Right lobe of liver (tissue), 6 donors: ENCODE results near the gene TMEM18. TPM values are rescaled to one million over a fixed set of nuclear protein-coding genes. Genes with fewer than 3 reads are reported as not detected.

Source experiments
- ATAC-seq, 4 donors: fragments of 200-7000 bp; cut with Tn5 transposase; one replicate each; pipeline ENCODE4 v1.9.1; 2020; ENCODE audit warnings: mild to moderate bottlenecking in 4 of 4, moderate library complexity in 4 of 4
- DNase-seq, 3 donors: peaks; one replicate each; pipeline ENCODE4 v3.0.0-alpha.2; 2020
- H3K27ac ChIP-seq, 3 donors: fragments of 200-600 bp; one replicate each; pipeline ENCODE4 v1.8.0; 2022
- H3K27me3 ChIP-seq, 2 donors: fragments of 200-600 bp; one replicate each; pipeline ENCODE4 v1.8.0; 2022
- H3K36me3 ChIP-seq, 4 donors: fragments of 200-600 bp; sonication (generic) in 1 of 4; one replicate each; pipeline versions ENCODE4 v1.5.1 to v1.8.0; 2017 to 2022; ENCODE audit warnings: control low read depth in 1 of 4
- H3K4me1 ChIP-seq, 4 donors: fragments of 200-600 bp; sonication (generic) in 1 of 4; one replicate each; pipeline versions ENCODE4 v1.5.1 to v1.8.0; 2017 to 2022; ENCODE audit warnings: control low read depth in 1 of 4
- H3K4me3 ChIP-seq, 3 donors: fragments of 200-600 bp; one replicate each; pipeline ENCODE4 v1.8.0; 2022
- H3K9me3 ChIP-seq, 4 donors: fragments of 200-600 bp; sonication (generic) in 1 of 4; one replicate each; pipeline versions ENCODE4 v1.5.1 to v1.8.0; 2017 to 2022; ENCODE audit warnings: control low read depth in 1 of 4
- POLR2A ChIP-seq: fragments of 450-650 bp; IDR thresholded peaks from one replicate; pipeline ENCODE4 v1.6.1; 2017; ENCODE audit warnings: antibody characterized with exemption, mild to moderate bottlenecking
- WGBS: methylation state at CpG from one replicate; pipeline ENCODE4 v1.1.6; 2018; ENCODE audit warnings: low coverage, low lambda C conversion rate; ENCODE audit not compliant: insufficient coverage; ENCODE audit errors: missing lambda C conversion rate; 5-methylcytosine and 5-hydroxymethylcytosine counted together
- intact Hi-C, 2 donors: fragments of 100-400 bp; cut with DNase I; formaldehyde crosslinking; loops; one replicate each; pipeline versions ENCODE4 v1.11.2 to v1.14.1; 2022
- total RNA-seq, 6 experiments: library from RNA; depleted of rRNA in 2 of 6; stranded (reverse); fragments of >200 nt in 2 of 6; fragmentation: NEBNext Ultra II Directional in 3 of 6; extraction: Animal tissue kit (Norgen Biotek cat#: 25700) in 3 of 6; gene quantifications; one replicate each; pipeline versions ENCODE4 v1.1.0 to v1.2.4, GENCODE V29; 2016 to 2023
- TF ChIP-seq, protein P1 (sequence below), 4 donors: fragments of 200-600 bp in 3 of 4; fragments of 450-650 bp in 1 of 4; IDR thresholded peaks; one replicate each; pipeline versions ENCODE4 v1.5.1 to v1.8.0; 2016 to 2022; ENCODE audit warnings: antibody characterized with exemption in 4 of 4, mild to moderate bottlenecking in 2 of 4
- donor health status: DM: no; HTN: yes; CAD: no.
- donor health status: DM: no; HTN: no; CAD: no.
- donor health status: DM: no; HTN: no; CAD: no.
- donor health status: DM: no; HTN: yes; CAD: no.
- donor health status: DM: no; HTN: yes; CAD: no.

Gene TMEM18
- total RNA-seq, 6 experiments from 2014 or later = 4.2 to 11.4 (median 7.0) TPM

DNA sequence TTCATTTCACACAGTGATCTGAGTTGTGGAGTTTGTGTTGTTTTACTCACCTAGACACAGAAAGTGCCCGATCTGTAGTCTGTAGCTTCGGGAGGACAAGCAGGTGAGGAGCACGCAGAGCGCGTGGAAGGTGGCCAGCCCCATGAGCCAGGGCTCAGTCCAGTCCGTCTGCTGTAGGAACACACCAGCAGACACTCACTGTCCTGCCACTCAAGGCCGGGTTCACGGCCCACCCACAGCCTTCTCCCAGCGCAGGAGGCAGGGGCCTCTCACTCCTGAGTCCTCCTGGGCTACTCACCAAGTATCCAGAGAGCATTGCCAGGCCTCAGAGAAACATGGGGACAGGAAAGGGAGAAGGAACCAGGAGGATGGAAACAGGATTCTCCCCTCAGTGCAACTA is 1.7 kb downstream of the TMEM18 start:
- no peaks in the 10 kb centered on the region for H3K27me3 ChIP-seq
- H3K9me3 ChIP-seq = no peaks in the 10 kb centered on the region
- no peak overlapping the region for H3K4me3 ChIP-seq
- ATAC-seq = no peak
- H3K4me1 ChIP-seq = peaks cover 0 to 13% (median 0%) of the 10 kb centered on the region in 4 donors
- no peak for DNase-seq
- intact Hi-C loops = no loop called here
- TF ChIP-seq, protein P1, sequence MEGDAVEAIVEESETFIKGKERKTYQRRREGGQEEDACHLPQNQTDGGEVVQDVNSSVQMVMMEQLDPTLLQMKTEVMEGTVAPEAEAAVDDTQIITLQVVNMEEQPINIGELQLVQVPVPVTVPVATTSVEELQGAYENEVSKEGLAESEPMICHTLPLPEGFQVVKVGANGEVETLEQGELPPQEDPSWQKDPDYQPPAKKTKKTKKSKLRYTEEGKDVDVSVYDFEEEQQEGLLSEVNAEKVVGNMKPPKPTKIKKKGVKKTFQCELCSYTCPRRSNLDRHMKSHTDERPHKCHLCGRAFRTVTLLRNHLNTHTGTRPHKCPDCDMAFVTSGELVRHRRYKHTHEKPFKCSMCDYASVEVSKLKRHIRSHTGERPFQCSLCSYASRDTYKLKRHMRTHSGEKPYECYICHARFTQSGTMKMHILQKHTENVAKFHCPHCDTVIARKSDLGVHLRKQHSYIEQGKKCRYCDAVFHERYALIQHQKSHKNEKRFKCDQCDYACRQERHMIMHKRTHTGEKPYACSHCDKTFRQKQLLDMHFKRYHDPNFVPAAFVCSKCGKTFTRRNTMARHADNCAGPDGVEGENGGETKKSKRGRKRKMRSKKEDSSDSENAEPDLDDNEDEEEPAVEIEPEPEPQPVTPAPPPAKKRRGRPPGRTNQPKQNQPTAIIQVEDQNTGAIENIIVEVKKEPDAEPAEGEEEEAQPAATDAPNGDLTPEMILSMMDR (IDR thresholded peaks at IDR 0.05) = no peak
- no peak for TF ChIP-seq POLR2A
- no CpG with 5 or more reads among the region's 9 CpGs for WGBS
- no peak overlapping the region for H3K27ac ChIP-seq
- peaks cover 0 to 6% (median 2%) of the 10 kb centered on the region in 4 donors for H3K36me3 ChIP-seq

DNA sequence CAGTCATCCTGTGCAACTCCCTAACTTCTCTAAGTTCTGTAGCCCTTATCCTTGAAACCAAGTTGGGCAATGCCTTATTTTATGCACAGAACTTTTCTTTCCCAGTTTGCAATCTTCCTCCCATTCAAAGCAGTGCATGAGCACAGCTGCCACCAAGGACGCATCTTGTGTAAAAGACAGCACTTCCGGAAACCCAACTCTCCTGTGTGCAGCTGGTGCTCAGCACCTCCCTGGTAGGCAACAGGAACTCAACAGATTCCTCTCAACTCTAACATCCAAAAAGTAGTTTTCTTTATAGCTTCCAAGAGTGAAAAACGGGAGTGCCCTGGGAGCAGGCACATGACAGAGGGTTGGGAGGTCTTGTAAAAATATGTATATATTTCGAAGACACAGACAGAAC is 2.2 kb downstream of the TMEM18 start:
- peaks cover 0 to 6% (median 2%) of the 10 kb centered on the region in 4 donors for H3K36me3 ChIP-seq
- 82% methylated on average over 3 of the region's 4 CpGs for WGBS
- intact Hi-C loops = no loop called here
- no peak overlapping the region for H3K4me3 ChIP-seq
- H3K27ac ChIP-seq = no peak overlapping the region
- ATAC-seq (no peak), DNase-seq (no peak)
- no peaks in the 10 kb centered on the region for H3K9me3 ChIP-seq
- no peak for TF ChIP-seq POLR2A
- TF ChIP-seq, protein P1 (IDR thresholded peaks at IDR 0.05) = no peak
- H3K27me3 ChIP-seq = no peaks in the 10 kb centered on the region
- peaks cover 0 to 13% (median 0%) of the 10 kb centered on the region in 4 donors for H3K4me1 ChIP-seq

DNA sequence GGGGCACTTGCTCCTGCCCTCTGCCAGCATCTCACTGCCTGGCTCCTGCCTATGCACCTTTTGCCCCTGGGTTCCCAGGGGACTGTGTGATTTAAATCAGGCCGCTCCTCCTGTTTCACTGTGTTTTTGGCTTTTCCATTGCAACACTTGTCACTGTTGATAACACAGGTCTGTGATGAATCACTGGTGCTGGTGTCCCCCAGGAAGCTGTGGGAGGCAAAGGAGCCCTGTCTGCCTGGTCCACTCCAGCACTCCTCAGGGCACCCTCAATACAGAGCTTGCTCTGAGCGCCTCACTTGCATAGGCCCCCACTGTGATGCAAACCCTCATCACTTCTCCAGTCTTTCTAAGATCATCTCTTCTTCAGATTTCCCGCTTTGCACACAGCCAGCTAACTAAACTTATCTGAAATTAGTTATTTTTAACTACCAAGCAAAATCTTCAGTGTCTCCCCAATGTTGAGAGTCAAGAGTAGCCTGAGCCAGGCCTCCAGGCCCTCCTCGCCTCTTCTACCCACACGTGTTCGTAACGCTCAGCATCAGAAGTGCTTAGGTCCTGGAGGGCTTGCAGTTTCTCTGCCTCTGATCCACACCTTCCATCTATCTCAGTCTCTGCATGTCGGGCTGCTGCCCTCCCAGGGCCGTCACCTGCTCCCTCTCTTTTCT is 2.8 kb downstream of the TMEM18 start:
- H3K27ac ChIP-seq = no peak overlapping the region
- 84% methylated on average over 9 of the region's 9 CpGs for WGBS
- H3K4me3 ChIP-seq = no peak overlapping the region
- intact Hi-C loops = no loop called here
- no peak for ATAC-seq
- TF ChIP-seq POLR2A = no peak
- TF ChIP-seq, protein P1 (IDR thresholded peaks at IDR 0.05) = no peak
- no peak for DNase-seq
- H3K9me3 ChIP-seq = no peaks in the 10 kb centered on the region
- peaks cover 0 to 13% (median 0%) of the 10 kb centered on the region in 4 donors for H3K4me1 ChIP-seq
- H3K27me3 ChIP-seq = no peaks in the 10 kb centered on the region
- H3K36me3 ChIP-seq = peaks cover 0 to 9% (median 4%) of the 10 kb centered on the region in 4 donors

DNA sequence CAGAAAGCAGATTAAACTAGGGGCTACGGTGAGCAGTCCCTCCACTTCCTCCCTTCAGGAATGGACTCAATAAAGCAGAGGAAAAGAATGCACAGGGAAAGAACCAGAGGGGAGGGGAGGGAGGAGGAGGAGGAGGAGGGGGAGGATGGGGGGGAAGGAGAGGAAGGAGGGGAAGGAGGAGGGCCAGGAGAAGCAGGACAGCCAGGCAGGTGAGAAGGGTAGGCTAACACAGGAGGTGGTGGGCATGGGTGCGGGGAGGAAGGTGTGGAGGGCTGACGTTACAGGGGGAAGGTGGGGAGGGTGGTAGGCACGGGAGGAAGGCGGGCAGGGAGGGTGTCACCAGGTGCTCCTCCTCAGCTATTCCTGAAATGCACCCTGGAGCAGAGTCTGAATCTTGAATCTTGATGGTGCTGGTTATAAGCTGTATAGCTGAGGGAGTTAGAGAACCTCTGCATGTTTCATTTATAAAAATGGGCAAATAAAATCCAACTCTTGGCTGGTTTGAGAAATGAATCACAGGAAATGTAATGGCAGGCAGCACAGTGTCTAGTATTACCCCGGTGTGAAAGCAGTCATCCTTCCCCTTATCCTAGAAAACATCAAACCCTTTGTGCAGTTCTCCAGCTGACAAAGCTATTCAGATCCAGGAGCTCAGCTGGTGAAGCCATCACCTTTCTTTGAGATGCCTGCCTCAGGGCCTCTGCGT is 3.4 kb downstream of the TMEM18 start:
- no peak overlapping the region for H3K4me3 ChIP-seq
- WGBS = 83% methylated on average over 6 of the region's 7 CpGs
- peaks cover 0 to 16% (median 11%) of the 10 kb centered on the region in 4 donors for H3K36me3 ChIP-seq
- TF ChIP-seq POLR2A = no peak
- TF ChIP-seq, protein P1 (IDR thresholded peaks at IDR 0.05) = no peak
- no peak for DNase-seq
- no peaks in the 10 kb centered on the region for H3K9me3 ChIP-seq
- no peak for ATAC-seq
- peaks cover 0 to 13% (median 0%) of the 10 kb centered on the region in 4 donors for H3K4me1 ChIP-seq
- intact Hi-C loops = no loop called here
- no peaks in the 10 kb centered on the region for H3K27me3 ChIP-seq
- H3K27ac ChIP-seq = no peak overlapping the region
